Measurements from ENCODE around the gene TECR.
"Not testable (repeated sequence)": the region's sequence is repeated elsewhere in the genome, so short reads cannot be mapped to it uniquely, and the experiment has no call there.

The TECR gene

DNA sequence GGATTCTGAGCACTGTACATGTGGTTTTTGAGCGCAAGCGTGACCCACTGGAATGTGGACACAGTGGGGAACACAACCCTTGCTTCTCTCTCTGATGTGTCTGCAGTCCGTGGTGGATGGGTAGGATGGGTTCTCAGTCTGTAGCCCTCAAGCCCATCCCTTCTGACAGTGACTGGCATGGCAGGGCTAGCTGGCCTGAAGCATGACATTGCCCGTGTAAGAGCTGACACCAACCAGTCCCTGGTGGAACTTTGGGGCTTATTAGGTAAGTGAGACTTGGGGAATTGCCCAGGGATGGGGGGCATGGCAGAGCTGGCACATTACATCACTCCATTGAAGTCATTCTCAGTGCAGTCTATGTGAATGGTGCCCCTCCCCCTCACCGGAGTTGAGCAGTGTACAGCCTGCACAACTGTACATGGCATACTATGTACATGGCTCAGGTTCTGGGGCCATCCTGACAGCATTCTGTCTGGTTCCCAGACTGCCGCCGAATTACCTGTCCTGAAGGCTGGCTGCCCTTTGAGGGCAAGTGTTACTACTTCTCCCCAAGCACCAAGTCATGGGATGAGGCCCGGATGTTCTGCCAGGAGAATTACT lies 70.3 kb downstream of the TECR start:
- no peak for DNase-seq

DNA sequence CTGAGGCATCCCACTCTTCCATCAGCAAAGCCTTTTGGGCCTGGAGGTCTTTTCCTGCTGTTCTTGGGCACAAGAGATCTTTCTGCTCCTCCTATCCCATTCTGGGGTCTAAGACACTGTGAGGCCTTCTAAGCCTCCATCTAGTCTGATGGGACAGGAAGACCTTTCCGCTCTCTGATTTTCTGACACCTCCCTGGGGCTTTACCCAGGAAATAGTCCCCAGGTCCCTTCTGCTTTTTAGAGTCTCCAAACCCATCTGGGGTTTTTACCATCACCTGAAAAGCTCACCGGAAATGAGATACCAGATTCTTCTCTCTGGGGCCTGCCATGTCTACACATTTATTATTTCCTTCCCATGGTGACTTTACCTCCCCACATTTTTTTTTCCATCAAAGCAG lies 74.6 kb downstream of the TECR start:
- no peak for DNase-seq

DNA sequence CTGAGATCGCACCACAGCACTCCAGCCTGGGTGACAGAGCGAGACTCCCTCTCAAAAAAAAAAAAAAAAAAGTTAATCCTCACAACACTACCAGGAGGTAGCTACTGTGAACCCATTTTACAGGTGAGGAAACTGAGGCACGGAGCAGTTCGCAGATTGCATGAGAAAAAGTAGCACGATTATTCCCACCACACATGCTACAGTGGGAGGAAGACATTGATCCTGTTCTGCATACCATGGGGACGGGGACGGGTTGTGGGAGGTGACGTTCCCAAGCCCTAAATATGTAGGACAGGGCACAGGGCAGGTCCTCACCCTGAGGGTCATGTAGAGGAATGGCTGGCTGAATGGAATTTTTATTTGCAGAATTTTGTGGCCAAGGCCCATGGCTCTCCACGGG lies 77.2 kb downstream of the TECR start:
- no peak for DNase-seq

GRCh38 chr19:14611051-14611450 lies 81.7 kb downstream of the TECR start:
- no peak for DNase-seq

GRCh38 chr19:14612242-14612641 lies 82.8 kb downstream of the TECR start:
- DNase-seq = not testable (repeated sequence)

DNA sequence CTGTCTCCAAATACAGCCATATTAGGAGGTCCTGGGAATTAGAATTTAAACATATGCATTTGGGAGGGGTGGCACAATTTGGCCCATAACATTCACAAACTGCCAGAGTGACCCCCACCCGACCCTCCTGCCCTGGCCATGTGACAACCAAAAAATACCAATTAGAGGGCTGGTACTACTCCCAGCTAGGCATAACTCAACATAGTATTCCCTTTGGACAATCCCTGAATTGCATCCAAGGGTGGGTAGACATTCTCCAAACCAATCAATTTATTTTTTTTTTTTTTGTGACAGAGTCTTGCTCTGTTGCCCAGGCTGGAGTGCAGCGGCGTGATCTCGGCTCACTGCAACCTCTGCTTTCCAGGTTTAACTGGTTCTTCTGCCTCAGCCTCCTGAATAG lies 83.3 kb downstream of the TECR start:
- DNase-seq = no peak

DNA sequence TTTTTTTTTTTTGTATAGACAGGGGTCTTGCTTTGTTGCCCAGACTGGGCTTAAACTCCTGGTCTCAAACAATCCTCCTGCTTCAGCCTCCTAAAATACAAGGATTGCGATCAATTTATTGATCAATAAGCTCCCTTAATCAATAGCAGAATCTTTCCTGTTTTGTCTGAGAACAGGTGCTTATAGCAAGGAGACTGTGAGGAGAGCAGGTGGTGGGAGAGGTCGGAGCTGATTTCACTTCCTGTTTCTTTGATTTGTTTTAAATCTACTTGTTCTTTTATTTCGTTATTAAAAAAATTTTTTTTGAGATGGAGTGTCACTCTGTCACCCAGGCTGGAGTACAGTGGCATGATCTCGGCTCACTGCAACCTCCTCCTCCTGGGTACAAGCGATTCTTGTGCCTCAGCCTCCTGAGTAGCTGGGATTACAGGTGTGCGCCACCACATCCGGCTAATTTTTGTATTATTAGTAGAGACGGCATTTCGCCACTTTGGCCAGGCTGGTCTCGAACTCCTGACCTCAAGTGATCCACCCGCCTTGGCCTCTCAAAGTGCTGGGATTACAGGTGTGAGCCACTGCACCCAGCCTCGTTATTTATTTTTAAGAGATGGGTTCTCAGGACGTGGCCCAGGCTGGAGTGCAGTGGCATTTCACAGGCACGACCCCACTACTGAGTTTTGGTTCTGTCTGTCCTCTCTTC lies 84.2 kb downstream of the TECR start:
- not testable (repeated sequence) for DNase-seq

DNA sequence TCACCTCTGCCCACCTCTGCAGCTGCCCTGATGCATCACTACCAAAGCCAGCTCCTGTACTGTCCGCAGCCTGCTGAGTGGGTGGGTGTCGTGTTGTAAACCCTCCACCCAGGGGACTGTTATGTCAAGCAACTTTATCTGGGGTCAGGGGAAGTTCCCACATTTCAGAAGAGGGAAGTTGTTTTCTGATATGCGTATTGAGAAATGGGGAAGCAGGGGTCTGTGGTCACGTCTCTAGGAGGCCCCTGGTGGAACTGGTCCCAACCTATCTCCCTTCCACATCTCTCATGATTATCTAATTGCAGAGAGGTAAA lies 84.7 kb downstream of the TECR start:
- no peak for DNase-seq
